ENCODE results near the gene DEAF1.
"Not testable (repeated sequence)": the region's sequence is repeated elsewhere in the genome, so short reads cannot be mapped to it uniquely, and the experiment has no call there.

Gene DEAF1

GRCh38 chr11:702462-703461 is 7.7 kb upstream of the DEAF1 start:
- no peak overlapping the region for H3K4me3 ChIP-seq (ENCODE audit: low read depth, low read length)

- H3K4me3 ChIP-seq (ENCODE audit: low read depth, low read length): no peak overlapping the region
Observed at GRCh38 chr11:701741-702461, 6.9 kb upstream of the DEAF1 start.

DNA sequence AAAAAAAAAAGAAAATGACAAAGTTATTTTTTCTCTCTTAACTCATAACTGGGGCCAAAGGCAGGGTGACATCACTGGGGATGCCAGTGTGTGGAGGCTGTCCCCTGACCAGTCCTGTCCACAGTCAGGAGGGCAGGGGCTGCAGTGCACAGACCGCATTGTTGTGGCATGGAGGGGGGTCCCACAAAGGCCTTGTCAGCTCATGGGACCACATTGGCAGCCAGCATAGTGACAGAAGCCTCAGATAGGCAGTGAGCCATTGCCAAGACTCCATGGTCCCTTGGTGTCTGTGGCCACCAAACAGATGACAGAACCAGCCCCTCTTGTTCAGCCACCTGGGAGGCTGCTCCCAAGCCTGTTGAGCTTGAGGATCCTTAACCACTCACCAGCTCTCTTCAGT is 4.7 kb upstream of the DEAF1 start:
- no peak overlapping the region for H3K4me3 ChIP-seq (ENCODE audit: low read depth, low read length)

- H3K4me3 ChIP-seq (ENCODE audit: low read depth, low read length): no peak overlapping the region
Observed at GRCh38 chr11:699116-699508, 4.1 kb upstream of the DEAF1 start.

GRCh38 chr11:698493-699115 is 3.6 kb upstream of the DEAF1 start:
- H3K4me3 ChIP-seq (ENCODE audit: low read depth, low read length): no peak overlapping the region

GRCh38 chr11:697811-698311 is 2.8 kb upstream of the DEAF1 start:
- no peak overlapping the region for H3K4me3 ChIP-seq (ENCODE audit: low read depth, low read length)

DNA sequence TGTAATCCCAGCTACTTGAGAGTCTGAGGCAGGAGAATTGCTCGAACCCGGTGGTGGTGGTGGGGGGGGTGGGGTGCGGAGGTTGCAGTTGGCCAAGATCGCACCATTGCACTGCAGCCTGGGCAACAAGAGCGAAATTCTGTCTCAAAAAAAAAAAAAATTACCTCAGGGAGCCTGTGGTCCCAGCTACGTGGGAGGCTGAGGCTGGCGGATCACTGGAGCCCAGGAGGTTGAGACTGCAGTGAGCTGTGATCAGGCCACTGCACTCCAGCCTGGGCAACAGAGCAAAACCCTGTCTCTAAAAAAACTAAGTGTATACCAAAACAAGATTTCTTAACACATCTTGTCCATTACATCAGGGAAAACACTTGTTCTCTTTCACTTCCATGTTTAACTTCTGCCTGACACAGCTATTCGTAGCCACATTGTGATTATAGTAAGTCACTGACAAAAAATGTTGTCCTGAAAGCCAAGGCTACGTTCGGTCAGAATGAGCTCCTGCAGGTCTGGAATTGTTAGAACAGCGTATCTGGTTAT is 2.0 kb upstream of the DEAF1 start:
- H3K4me3 ChIP-seq (ENCODE audit: low read depth, low read length): no peak overlapping the region

DNA sequence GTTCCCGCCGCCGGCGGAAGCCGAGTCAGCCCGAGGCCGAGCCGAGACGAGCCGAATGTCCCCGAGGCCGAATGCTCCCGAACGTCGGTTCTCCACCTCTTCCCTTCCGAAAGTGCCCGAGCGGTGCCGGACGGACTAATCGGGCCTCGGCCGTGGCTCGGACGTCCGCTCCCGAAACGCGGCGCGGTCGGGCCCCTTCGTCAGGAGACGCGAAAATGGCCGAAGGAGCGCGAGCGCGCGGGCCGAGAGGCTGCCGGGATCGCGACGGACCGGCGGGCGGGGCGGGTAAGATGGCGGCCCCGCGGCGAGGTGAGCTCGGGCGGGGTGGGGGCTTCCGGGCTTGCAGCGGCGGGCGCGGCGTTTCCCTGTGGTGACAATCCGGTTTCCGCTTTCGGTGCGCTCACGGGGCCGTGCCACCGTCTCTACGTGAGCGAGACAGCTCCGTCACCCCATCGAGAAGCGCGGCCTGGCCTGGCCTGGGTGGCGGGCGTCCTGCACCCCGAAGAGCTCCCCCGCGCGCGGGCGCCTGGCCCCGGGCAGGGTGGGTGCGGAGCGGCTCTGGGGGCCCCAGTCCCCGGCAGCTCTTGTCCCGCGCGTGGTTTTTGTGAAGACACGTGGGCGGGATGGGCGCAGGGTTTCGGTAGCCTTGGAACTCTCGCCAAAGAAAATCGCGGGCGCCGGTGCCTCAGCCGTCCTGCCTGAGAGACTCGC is 671 bp upstream of the DEAF1 start, which contains the start of gene TMEM80:
TMEM80 (plus strand) TSS at position 279 of the 711 bp plus-strand sequence; CDS start at position 291, 12 bp downstream.
- peak within 1 kb of the TSS; percentile 78 for H3K4me3 ChIP-seq (ENCODE audit: low read depth, low read length)

- peak overlapping the region; percentile 78 for H3K4me3 ChIP-seq (ENCODE audit: low read depth, low read length)
Observed at GRCh38 chr11:695288-695537, 191 bp upstream of the DEAF1 start.

GRCh38 chr11:693887-694562 is 997 bp downstream of the DEAF1 start:
- no peak overlapping the region for H3K4me3 ChIP-seq (ENCODE audit: low read depth, low read length)

- no peak overlapping the region for H3K4me3 ChIP-seq (ENCODE audit: low read depth, low read length)
Observed at GRCh38 chr11:693415-693831, 1.6 kb downstream of the DEAF1 start.

GRCh38 chr11:692824-693414 is 2.1 kb downstream of the DEAF1 start:
- no peak overlapping the region for H3K4me3 ChIP-seq (ENCODE audit: low read depth, low read length)

- no peak overlapping the region for H3K4me3 ChIP-seq (ENCODE audit: low read depth, low read length)
Observed at GRCh38 chr11:691710-692590, 3.1 kb downstream of the DEAF1 start.

- no peak overlapping the region for H3K4me3 ChIP-seq (ENCODE audit: low read depth, low read length)
Observed at GRCh38 chr11:690738-691633, 4.0 kb downstream of the DEAF1 start.

GRCh38 chr11:690244-690643 is 4.8 kb downstream of the DEAF1 start:
- H3K4me3 ChIP-seq (ENCODE audit: low read depth, low read length): not testable (repeated sequence)

GRCh38 chr11:689625-690024 is 5.4 kb downstream of the DEAF1 start:
- H3K4me3 ChIP-seq (ENCODE audit: low read depth, low read length): no peak overlapping the region

DNA sequence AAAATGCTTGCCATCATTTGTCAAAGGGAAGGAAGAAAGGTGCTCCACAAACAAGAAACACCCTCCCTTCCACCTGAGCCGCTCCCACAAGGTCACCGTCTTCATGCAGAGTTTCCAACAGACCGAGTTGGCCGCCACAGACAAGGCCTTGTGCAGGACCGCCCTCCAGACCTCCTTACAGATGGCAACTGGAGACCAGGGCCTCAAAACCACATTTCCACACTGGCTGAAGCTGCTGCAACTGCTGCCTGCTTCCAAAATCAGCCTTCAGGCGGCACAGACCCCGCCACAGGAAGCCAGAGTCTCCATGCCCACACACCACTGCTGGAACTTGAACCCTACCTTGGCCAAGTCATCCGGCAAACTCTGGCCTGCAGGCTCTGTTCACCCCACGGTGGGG is 6.3 kb downstream of the DEAF1 start:
- no peak overlapping the region for H3K4me3 ChIP-seq (ENCODE audit: low read depth, low read length)

DNA sequence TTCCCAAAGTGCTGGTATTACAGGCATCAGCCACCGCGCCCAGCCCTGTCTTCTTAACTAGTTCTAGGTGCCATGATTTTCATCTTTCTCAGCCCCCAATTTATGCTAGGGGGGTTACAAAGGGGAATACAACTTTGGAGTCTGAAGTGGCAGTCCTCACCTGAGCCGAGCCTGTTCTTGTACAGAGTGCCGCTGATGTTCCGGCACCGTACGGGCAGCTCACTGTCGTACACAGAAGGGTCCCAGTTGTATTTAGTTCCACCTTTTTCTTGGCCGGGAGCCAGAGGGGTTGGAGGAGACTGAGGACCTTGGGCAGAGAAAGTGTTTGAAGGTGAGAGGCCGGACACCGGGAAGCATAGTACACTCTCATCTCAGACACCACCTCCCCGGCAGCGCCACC is 7.3 kb downstream of the DEAF1 start:
- H3K4me3 ChIP-seq (ENCODE audit: low read depth, low read length): no peak overlapping the region
